ENCODE data around the gene CDH12. TPM values are rescaled to one million over a fixed set of nuclear protein-coding genes. Genes with fewer than 3 reads are reported as not detected.

Gene CDH12
- total RNA-seq, 1 experiment from 2014 or later = not detected

DNA sequence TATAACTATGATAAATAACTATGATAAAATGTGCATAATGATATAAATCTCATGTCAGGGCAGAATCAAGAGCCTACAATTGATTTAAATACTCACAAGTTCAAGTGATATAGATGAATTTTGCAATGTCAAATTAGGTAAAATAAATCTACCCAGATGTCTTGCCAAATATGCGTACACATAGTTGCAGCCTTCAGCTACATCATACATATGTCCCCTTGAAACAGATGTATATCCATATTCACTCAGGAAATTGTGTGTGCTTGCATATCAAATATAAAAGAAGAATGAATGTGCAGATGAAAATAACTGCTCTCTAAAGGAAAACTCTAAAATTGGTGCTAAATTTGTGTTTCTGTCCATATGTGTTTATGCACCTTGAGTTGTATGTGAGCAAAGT lies 130.7 kb downstream of the CDH12 start:
- H3K9me3 ChIP-seq (ENCODE audit: control insufficient read depth, low read depth, low read length) = no peaks in the 10 kb centered on the region
- H3K27me3 ChIP-seq (ENCODE audit: insufficient read depth, low read length) = no peaks in the 10 kb centered on the region
- H3K14ac ChIP-seq (ENCODE audit: insufficient read depth, low read length) = no peak overlapping the region
- no peak overlapping the region for H2AK5ac ChIP-seq (ENCODE audit: insufficient read length, low read length)
- H4K91ac ChIP-seq (ENCODE audit: insufficient read length, low read depth, low read length) = no peak overlapping the region
- no peaks in the 10 kb centered on the region for H3K4me1 Mint-ChIP-seq
- H3K27me3 Mint-ChIP-seq (ENCODE audit: low read depth) = no peaks in the 10 kb centered on the region; the same call in 1 of the 2 replicates
- H2BK12ac ChIP-seq (ENCODE audit: insufficient read length, low read depth, low read length) = no peak overlapping the region
- H3K18ac ChIP-seq (ENCODE audit: insufficient read length, low read depth, low read length) = no peak overlapping the region
- no peak overlapping the region for H4K8ac ChIP-seq (replicated peaks; ENCODE audit: insufficient read length, low read depth, low read length)
- H2BK5ac ChIP-seq (ENCODE audit: insufficient read length, low read length) = no peak overlapping the region
- H2BK15ac ChIP-seq (ENCODE audit: low read depth, low read length) = no peak overlapping the region
- no peak overlapping the region for H2BK20ac ChIP-seq (ENCODE audit: low read depth, low read length, poor library complexity, severe bottlenecking)
- TF ChIP-seq CTCF (conservative IDR thresholded peaks at IDR 0.05) = no peak
- no peak overlapping the region for H3K27ac Mint-ChIP-seq
- H2AFZ ChIP-seq (ENCODE audit: low read length) = no peak overlapping the region
- H3K4me1 ChIP-seq (ENCODE audit: insufficient read depth, low read length) = no peaks in the 10 kb centered on the region
- no peak overlapping the region for H2BK120ac ChIP-seq (ENCODE audit: low read depth, low read length, poor library complexity, severe bottlenecking)
- no peak overlapping the region for H3K9ac ChIP-seq (ENCODE audit: extremely low read depth, insufficient read length, low read length)
- H3K79me1 ChIP-seq (ENCODE audit: insufficient read depth, low read depth, low read length, poor library complexity, severe bottlenecking) = no peaks in the 10 kb centered on the region
- no peak overlapping the region for H3K27ac ChIP-seq (ENCODE audit: insufficient read length, low read depth, low read length)
- H3K23ac ChIP-seq (ENCODE audit: insufficient read length, low read depth, low read length) = no peak overlapping the region
- H3K9me3 Mint-ChIP-seq = peaks cover 10 to 25% of the 10 kb centered on the region in 2 experiments
- no CpG with 5 or more reads among the region's 1 CpG for WGBS (ENCODE audit: extremely low coverage, insufficient read length, low lambda C conversion rate)
- no peak overlapping the region for H3K4me3 Mint-ChIP-seq
- H3K79me2 ChIP-seq (ENCODE audit: insufficient read depth, low read length) = no peaks in the 10 kb centered on the region
- DNase-seq = no peak
- H4K20me1 ChIP-seq (ENCODE audit: control insufficient read depth, insufficient read depth, insufficient read length) = no peaks in the 10 kb centered on the region
- no peak overlapping the region for H3T11ph ChIP-seq (ENCODE audit: low read length)
- no peak overlapping the region for H4K5ac ChIP-seq (ENCODE audit: insufficient read length, low read depth, low read length)
- no peak overlapping the region for H3K56ac ChIP-seq (ENCODE audit: insufficient read length, low read depth, low read length)
- no peak overlapping the region for H3K4me2 ChIP-seq (ENCODE audit: insufficient read depth, insufficient read length, low read length)
- H3K4ac ChIP-seq (ENCODE audit: low read depth, low read length) = no peak overlapping the region
- no peaks in the 10 kb centered on the region for H3K23me2 ChIP-seq (ENCODE audit: insufficient read length, low read depth, low read length, poor library complexity, severe bottlenecking)
- H3K36me3 Mint-ChIP-seq (ENCODE audit: insufficient read depth in 1 of 3, low read depth in 3 of 3) = peaks cover 7 to 26% (median 15%) of the 10 kb centered on the region in 3 experiments
